Measurements from ENCODE around the gene TTLL12.
A peak's percentile ranks its signal among the peaks of the same experiment; 100 is the strongest.

Gene TTLL12

GRCh38 chr22:43171019-43171491, 15.9 kb downstream of the TTLL12 start:
- DNase-seq, result no peak

GRCh38 chr22:43170131-43170480, 16.8 kb downstream of the TTLL12 start:
- no peak for DNase-seq

- no peak for DNase-seq
Measured at GRCh38 chr22:43169310-43170130, 17.4 kb downstream of the TTLL12 start.

GRCh38 chr22:43168471-43169309, 18.2 kb downstream of the TTLL12 start:
- DNase-seq, result no peak

GRCh38 chr22:43167001-43167589, 19.8 kb downstream of the TTLL12 start:
- no peak for DNase-seq

- DNase-seq, result no peak
Measured at GRCh38 chr22:43166132-43166930, 20.6 kb downstream of the TTLL12 start.

- DNase-seq, result no peak
Measured at GRCh38 chr22:43164636-43165035, 22.3 kb downstream of the TTLL12 start.

- no peak for DNase-seq
Measured at GRCh38 chr22:43163241-43163795, 23.6 kb downstream of the TTLL12 start.

GRCh38 chr22:43162412-43163150, 24.4 kb downstream of the TTLL12 start:
- no peak for DNase-seq

- DNase-seq, result no peak
Measured at GRCh38 chr22:43160497-43161126, 26.3 kb downstream of the TTLL12 start.

- DNase-seq, result no peak
Measured at GRCh38 chr22:43159484-43160178, 27.3 kb downstream of the TTLL12 start.

- no peak for DNase-seq
Measured at GRCh38 chr22:43158778-43159483, 28.0 kb downstream of the TTLL12 start.

- no peak for DNase-seq
Measured at GRCh38 chr22:43157874-43158546, 28.9 kb downstream of the TTLL12 start.

- DNase-seq, result no peak
Measured at GRCh38 chr22:43156413-43156812, 30.5 kb downstream of the TTLL12 start.

- no peak for DNase-seq
Measured at GRCh38 chr22:43155789-43156188, 31.1 kb downstream of the TTLL12 start.

GRCh38 chr22:43154887-43155536, 31.9 kb downstream of the TTLL12 start:
- no peak for DNase-seq

- no peak for DNase-seq
Measured at GRCh38 chr22:43153899-43154298, 33.0 kb downstream of the TTLL12 start.

- DNase-seq, result peak in 2 of 4 experiments; percentile 46 to 59
Measured at GRCh38 chr22:43152357-43153071, 34.4 kb downstream of the TTLL12 start.

Measured in activated naive CD4-positive, alpha-beta T cell (primary cell).